GM19438 (cell line): ENCODE results near the gene RPP30.

Source experiments
- ATAC-seq: cut with Tn5 transposase; IDR thresholded peaks from one replicate; pipeline ENCODE4 v1.9.1; 2021; ENCODE audit warnings: low read depth; ENCODE audit not compliant: unreplicated experiment

RPP30 gene

DNA sequence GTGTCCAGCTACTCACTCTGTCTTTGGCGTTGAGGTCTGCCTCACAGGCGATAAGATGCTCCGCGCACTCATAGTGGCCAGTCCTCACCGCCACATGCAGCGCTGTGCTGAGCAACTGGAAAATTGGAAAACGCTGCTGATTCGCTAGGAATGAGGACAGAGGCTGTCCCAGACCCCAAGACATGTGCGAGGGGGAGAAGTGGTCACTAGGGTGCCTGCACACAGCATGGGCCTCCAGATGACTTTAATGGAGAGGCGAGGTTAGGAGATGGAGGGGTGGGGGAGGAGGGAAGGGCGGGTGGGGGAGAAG, 43.9 kb downstream of the RPP30 start:
- no peak for ATAC-seq

GRCh38 chr10:90916392-90917237, 44.8 kb downstream of the RPP30 start:
- no peak for ATAC-seq

GRCh38 chr10:90917238-90917967, 45.6 kb downstream of the RPP30 start:
- no peak for ATAC-seq

GRCh38 chr10:90917968-90918318, 46.2 kb downstream of the RPP30 start:
- ATAC-seq: no peak

DNA sequence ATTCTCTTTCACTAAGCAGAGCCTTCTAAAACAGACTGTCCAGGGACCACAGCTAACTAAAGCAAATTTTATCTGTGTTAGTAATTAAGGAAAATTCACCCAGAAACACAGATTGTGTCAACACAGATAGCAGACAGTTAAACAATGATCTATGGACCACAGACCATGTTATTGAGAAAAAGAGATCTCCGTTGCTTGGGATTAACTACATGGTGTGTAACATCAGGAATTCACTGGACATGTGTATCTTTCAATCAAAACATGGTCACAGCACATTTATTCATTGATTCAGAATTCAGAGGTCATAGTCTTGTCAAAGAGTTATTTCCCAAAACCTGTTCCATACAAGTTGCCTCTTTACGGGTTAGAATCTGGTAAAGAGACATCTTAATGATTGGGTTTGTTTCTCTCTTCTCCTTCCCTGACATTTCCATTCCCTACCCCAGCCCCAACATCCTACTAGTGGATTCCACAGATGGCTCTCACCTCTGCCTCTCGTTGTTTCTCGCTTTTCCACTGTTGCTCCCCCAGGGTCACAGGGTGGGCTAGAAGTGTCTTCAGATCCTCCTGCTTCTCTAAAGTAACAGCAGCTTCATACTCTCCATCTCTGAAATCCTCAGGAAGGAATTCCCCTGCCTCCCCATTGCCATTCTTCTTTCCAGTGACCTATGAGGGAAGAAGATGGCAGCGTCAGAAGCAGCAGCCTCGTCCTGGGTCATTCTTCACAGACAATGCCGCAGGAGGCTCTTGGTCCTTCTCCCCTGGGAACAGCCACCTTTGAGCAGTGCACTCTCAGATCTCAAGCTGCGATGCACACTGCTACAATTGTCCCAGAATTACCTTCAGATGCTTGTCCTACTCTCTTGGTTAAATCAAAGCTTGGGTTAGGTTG, 48.2 kb downstream of the RPP30 start:
- no peak for ATAC-seq

DNA sequence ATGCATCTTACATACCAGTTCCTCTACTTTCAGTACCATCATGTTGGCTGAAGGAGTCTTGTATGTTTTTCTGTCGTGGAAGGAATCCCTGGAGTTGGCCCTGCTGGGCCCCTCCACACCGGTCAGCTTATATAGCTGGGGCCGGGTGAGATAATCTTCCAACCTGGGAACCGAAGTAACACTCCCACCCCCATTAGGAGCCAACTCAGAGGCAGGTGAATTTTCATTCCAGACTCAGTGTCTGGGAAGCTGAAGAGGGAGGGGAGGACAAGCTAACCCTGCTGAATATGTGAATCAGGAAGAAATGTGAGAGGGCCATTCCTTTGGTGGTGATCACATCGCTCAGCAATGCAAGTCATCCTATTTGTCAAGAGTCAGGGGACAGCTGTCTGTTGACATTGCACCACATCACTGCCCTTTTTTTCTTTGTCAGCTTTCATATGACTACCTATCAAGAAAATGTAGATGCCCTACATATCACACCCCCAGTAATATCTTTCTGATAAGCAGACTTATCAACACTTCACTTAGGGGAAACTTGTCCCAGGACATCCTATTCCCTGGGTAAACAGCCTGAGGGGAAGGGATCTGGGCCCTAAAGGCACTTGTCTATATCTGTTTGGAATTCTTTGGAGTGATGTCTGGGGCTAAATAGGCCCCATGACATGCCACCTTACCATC, 49.4 kb downstream of the RPP30 start, which contains the start of gene ANKRD1:
Gene ANKRD1, minus strand, starts transcription at position 102 of the 681 bp plus-strand sequence. Its CDS starts 60 bp downstream, at position 42.
- no peak for ATAC-seq

GRCh38 chr10:90921906-90922305, 50.1 kb downstream of the RPP30 start:
- no peak for ATAC-seq

DNA sequence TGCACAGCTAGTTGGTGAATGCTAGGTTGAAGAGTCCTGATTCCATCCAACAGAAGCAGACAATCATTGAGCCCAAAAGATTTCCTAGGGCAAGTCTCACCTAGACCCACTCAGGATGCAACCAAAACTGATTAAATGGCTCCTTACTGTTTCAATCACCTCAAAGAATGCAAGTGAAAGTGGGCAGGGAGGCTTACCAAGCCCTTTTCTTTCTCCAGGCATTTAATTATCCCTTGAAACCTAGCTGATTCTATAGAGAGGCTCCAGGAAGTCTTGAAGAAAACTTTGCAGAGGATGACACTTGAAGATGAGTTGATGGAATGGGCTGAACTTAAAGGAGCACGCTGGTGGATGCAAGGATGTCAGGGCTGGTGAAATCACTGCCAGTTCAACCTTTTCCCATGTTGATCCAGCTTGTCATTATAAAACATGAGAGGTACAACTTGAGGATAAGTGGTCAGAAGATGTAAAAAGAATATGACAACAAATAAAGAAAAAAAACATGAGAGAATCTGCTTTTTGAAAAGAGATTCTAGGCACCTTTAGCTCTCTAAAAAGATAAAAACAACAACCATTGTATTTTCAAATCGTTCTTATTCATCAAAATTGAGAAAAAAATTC, 51.4 kb downstream of the RPP30 start:
- no peak for ATAC-seq

DNA sequence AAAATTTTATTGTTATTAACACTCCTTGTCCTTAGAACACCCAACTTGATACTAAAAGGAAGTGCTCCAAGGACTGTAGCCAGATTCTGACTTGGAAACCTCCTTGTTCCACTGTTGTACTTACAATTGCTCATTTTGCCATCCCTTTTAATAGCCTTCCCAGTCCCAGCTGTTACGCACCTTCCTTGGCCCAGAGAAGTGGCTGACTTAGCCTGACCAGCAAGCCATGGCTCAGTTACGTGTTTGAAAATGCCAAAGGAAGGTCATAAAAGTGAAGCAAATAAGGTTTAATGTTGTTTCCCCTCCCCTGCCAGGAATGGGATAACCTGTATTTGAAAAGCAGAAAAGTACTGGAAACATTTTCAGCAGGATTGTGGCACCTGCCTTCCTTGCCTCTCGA, 52.8 kb downstream of the RPP30 start:
- no peak for ATAC-seq

DNA sequence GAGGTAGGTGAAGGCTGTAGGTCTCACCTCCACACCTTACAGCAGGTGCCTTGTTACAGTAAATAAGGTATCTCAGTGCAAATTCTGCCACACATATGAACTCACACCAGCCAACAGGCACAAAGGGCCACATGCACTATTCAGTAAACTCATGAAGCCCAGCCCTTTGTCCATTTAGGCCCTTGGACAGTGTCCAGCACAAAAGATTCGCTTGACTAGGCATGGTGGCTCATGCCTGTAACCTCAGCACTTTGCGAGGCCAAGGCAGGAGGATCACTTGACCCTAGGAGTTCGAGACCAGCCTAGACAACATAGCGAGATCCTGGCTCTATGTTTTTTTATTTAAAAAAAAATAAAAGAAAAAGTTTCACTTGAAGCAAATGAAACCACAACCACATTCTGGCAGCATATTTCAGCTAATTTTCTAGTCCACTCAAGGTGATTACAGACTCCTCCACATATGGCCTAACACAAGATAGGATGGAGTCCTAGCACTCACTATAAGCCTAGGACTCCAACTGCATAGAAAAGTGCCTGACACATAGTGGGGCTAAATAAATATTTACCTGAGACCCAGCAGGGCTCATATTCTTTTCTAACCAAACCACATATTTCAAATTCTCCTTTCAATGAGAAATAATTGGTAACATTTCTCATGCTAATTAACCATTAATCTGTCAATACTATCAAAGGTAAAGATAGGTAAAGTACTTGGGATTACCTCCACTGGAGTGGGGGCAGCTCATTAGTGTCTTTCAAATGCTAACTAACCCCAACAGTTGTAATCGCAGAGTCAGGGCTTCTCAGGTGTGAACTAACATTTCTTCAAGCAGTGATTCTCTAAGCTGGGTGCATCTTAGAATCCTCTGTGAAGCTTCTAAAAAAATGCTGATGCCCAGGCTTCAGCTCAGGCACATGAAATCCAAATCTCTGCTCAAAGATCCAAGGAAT, 53.6 kb downstream of the RPP30 start:
- no peak for ATAC-seq

DNA sequence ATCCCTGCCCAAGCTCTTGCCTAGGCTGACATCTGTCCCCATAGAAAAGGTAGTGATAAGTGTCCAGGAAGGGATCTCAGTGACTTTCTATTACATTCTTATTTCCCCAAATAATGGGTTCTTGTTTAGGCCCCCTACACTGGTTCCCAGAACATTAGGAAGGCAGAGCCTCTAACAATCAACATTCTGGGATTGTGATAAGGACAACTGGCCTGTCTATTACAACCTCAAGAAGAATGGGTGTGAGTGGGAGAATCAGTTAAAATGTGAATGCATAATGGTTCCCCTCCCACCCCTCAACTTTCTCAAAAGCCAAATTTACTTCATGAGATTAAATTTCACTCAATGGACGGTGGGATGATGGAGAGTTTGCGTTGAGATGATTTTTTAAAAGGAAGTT, 55.5 kb downstream of the RPP30 start:
- ATAC-seq: no peak

GRCh38 chr10:90929179-90929578, 57.4 kb downstream of the RPP30 start:
- no peak for ATAC-seq

- ATAC-seq: no peak
These were observed 58.5 kb downstream of the RPP30 start for GRCh38 chr10:90930070-90930837.

DNA sequence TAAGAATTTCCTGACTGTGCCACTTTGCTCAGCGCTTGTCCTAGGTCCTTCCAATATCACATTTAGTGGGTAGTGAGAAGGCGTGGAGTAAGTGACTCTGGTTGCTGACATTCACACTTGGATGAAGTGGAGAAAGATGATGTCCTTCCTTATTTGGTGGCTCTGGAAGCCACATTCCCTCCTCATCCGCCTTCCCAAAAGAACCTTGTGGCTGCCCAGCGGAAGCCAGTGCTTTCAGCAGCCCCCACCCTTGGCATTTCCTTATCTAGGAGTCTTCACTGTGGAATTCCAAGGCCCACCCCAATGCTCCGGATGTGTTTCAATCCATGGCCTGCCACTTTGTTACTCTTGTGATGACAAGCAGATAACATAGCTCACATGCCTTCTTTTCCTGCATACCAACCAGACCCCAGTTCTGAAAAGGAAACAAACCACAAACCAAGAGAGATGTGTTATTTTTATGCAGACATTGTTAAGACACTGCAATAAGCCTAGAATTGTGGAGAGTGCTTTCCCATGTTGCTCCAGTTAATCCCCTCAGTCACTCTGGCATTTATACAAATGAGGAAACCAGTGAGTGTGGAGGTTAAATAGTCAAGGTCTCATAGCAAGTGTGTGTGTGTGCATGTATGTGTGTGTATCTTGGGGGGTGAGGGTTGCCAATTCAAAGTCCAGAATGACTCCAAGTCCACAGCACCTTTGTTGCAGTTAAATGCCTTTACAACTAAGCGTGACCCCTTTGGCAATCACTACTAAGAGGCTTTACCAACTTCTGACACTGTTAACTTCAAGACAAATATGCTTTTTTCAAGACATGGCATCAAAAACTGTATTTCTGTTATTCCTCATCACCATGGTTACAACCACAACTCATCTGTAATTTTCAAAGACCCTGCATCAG, 59.4 kb downstream of the RPP30 start:
- ATAC-seq: no peak

GRCh38 chr10:90935581-90936275, 64.0 kb downstream of the RPP30 start:
- ATAC-seq: no peak

GRCh38 chr10:90936276-90936659, 64.5 kb downstream of the RPP30 start:
- no peak for ATAC-seq
